ENCODE data around the gene AGO1. TPM values are rescaled to one million over a fixed set of nuclear protein-coding genes. Genes with fewer than 3 reads are reported as not detected.

The AGO1 gene
- total RNA-seq = 61.5 and 65.3 TPM in 2 replicates
- long read RNA-seq, partial matches to known transcripts = 0 of 23 reads
- long read RNA-seq, other reads (novel, unspliced or antisense) = 23 of 23 reads

- Mint-ChIP-seq H3K36me3 (ENCODE audit: low read depth) (no peaks in the 10 kb centered on the region), H3K9me3 (no peaks in the 10 kb centered on the region), H3K4me1 (peaks cover 48% of the 10 kb centered on the region), H3K27ac (ENCODE audit: unreplicated experiment) (peak within 1 kb of the TSS; percentile 85), H3K27me3 (ENCODE audit: low read depth) (no peaks in the 10 kb centered on the region), H3K4me3 (peak within 1 kb of the TSS; percentile 97)
- peak; percentile 97 for TF ChIP-seq CTCF (conservative IDR thresholded peaks at IDR 0.05)
- DNase-seq (ENCODE audit: low read depth, low spot score) = peak; percentile 98
These were observed at the start of gene AGO1 for GRCh38 chr1:35882945-35883634. Gene AGO1, plus strand, starts transcription at chr1:35883209. Its CDS starts 213 bp downstream, at chr1:35883422.

GRCh38 chr1:35833395-35833794 is 49.6 kb upstream of the AGO1 start:
- no peak for DNase-seq (ENCODE audit: low read depth, low spot score)
- Mint-ChIP-seq H3K36me3 (ENCODE audit: low read depth) (peaks cover 32% of the 10 kb centered on the region), H3K4me3 (no peak overlapping the region), H3K9me3 (no peaks in the 10 kb centered on the region), H3K27me3 (ENCODE audit: low read depth) (no peaks in the 10 kb centered on the region), H3K27ac (ENCODE audit: unreplicated experiment) (no peak overlapping the region), H3K4me1 (peaks cover 6% of the 10 kb centered on the region)
- TF ChIP-seq CTCF (conservative IDR thresholded peaks at IDR 0.05) = no peak

- Mint-ChIP-seq H3K4me3 (no peak overlapping the region), H3K27ac (ENCODE audit: unreplicated experiment) (no peak overlapping the region), H3K36me3 (ENCODE audit: low read depth) (peaks cover 34% of the 10 kb centered on the region), H3K27me3 (ENCODE audit: low read depth) (no peaks in the 10 kb centered on the region), H3K4me1 (peaks cover 6% of the 10 kb centered on the region), H3K9me3 (no peaks in the 10 kb centered on the region)
- TF ChIP-seq CTCF (conservative IDR thresholded peaks at IDR 0.05) = no peak
- no peak for DNase-seq (ENCODE audit: low read depth, low spot score)
These were observed 48.8 kb upstream of the AGO1 start for GRCh38 chr1:35834218-35834617.

- peak; percentile 11 for DNase-seq (ENCODE audit: low read depth, low spot score)
- Mint-ChIP-seq H3K27me3 (ENCODE audit: low read depth) (no peaks in the 10 kb centered on the region), H3K36me3 (ENCODE audit: low read depth) (peaks cover 34% of the 10 kb centered on the region), H3K4me3 (no peak overlapping the region), H3K4me1 (peaks cover 6% of the 10 kb centered on the region), H3K27ac (ENCODE audit: unreplicated experiment) (peak overlapping the region; percentile 19), H3K9me3 (no peaks in the 10 kb centered on the region)
- TF ChIP-seq CTCF (conservative IDR thresholded peaks at IDR 0.05) = no peak
These were observed 47.6 kb upstream of the AGO1 start for GRCh38 chr1:35835398-35835797.

- no peak for DNase-seq (ENCODE audit: low read depth, low spot score)
- Mint-ChIP-seq H3K27ac (ENCODE audit: unreplicated experiment) (no peak overlapping the region), H3K4me3 (no peak overlapping the region), H3K9me3 (no peaks in the 10 kb centered on the region), H3K4me1 (peaks cover 6% of the 10 kb centered on the region), H3K27me3 (ENCODE audit: low read depth) (no peaks in the 10 kb centered on the region), H3K36me3 (ENCODE audit: low read depth) (peaks cover 29% of the 10 kb centered on the region)
- no peak for TF ChIP-seq CTCF (conservative IDR thresholded peaks at IDR 0.05)
These were observed 46.3 kb upstream of the AGO1 start for GRCh38 chr1:35836734-35837133.
